HG02610 (cell line): ENCODE measurements around the gene WWP2.
"Not testable (repeated sequence)": the region's sequence is repeated elsewhere in the genome, so short reads cannot be mapped to it uniquely, and the experiment has no call there.

Experiments used
- ATAC-seq: cut with Tn5 transposase; IDR thresholded peaks from one replicate; pipeline ENCODE4 v1.9.1; 2021; ENCODE audit warnings: mild to moderate bottlenecking, moderate library complexity; ENCODE audit not compliant: unreplicated experiment

The WWP2 gene

GRCh38 chr16:69761983-69762813, at the start of gene WWP2:
WWP2 (plus strand) TSS chr16:69762332; CDS start chr16:69787011, 24,679 bp downstream.
- ATAC-seq, result peak; percentile 68

GRCh38 chr16:69712914-69713581, 49.1 kb upstream of the WWP2 start:
- no peak for ATAC-seq

DNA sequence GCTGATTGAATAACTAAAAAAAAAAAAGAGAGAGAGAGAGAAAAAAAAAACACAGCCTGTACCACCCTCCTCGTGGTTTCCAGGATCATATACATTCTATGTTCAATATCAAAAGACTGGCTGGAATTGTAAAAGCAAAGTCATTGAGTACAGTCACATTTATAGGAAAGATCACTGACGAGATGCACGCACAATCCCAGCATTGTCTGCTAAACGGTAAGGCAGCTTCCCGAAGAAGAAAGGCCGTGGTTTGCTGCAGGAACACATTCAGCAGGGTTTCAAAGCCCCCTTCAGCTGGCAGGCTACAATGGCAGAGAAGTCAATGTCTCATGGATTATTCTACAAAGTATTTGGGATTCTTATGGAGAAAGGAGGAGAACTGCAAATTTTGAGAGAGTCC, 45.1 kb upstream of the WWP2 start:
- ATAC-seq, result no peak

DNA sequence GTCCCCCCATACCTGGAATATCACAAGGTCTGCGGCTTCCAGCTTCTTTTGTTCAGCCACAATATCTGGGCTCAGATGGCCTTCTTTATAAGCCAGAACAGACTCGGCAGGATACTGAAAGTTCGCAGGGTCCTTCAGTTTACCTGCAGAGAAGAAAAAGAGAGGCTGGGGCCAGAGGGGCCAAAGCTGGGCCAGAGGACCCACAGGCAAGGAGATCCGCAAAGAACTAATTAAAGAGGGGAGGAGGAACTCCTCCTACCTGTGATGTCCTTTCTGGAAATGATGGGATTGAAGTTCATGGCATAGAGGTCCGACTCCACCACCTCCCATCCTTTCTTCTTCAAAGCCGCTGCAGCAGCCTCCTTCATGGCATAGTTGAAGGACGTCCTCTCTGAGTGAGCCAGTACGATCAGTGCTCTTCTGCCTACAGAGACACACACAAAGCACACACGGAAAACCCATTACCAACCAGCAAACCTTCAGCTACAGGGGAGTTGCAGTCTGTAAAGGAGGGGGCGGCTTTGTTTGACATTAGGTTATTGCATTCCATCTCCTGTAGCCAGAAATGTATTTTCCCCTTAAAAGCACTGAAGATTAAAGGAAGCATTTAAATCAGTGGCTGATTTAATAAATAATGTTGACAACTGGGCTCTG, 43.9 kb upstream of the WWP2 start:
- no peak for ATAC-seq

- no peak for ATAC-seq
Observed at GRCh38 chr16:69720822-69721430, 41.2 kb upstream of the WWP2 start.

GRCh38 chr16:69721441-69721957, 40.6 kb upstream of the WWP2 start:
- no peak for ATAC-seq

DNA sequence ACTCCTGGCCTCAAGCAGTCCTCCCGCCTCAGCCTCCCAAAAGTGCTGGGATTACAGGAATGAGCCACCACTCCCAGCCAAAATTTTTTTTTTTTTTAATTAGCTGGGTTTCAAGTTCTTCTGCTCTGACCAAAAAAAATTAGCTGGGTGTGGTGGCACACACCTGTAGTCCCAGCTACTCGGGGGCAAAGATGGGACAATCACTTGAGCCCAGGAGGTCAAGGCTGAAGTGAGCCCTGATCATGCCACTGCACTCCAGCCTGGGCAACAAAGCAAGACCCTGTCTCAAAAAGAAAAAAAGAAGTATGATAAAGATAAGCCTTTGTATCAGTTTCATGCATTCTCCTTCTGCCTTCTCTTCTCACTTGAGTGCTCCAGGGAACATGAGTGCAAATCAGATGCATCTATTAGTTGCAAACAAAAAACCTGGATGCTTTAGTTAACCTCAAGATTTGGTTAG, 37.7 kb upstream of the WWP2 start:
- ATAC-seq, result no peak

- no peak for ATAC-seq
Observed at GRCh38 chr16:69724981-69725479, 37.1 kb upstream of the WWP2 start.

DNA sequence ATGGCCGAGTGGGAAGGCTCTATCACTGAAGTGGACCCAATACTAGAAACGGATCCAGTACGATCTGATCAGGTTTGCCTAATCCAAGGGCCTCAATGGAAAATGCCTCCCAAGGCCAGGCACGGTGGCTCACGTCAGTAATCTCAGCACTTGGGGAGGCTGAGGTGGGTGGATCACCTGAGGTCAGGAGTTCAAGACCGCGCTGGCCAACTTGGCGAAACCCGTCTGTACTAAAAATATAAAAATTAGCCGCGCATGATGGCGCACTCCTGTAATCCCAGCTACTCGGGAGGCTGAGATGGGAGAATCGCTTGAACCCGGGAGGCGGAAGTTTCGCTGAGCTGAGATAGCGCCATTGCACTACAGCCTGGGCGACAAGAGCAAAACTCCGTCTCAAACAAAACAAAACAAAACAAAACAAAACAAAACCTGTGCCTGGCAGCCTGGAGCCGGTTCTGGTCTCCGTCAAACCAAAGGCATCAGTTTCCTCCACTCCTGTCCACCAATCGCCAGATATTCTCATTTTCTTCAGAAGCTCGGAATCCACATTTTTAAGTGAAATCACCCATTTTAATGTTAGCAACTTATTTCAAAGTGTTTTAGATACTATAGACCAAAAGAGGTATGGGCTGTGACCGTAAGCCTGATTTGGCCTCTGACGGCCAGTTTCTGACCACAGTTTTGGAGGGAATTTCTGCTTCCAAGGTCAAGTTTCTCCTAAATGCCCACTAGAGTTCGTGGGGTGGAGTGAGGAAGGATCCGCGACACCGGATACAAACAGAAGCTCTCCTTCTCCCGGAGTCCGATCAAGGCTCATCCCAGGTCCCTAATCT, 36.4 kb upstream of the WWP2 start:
- ATAC-seq, result no peak

GRCh38 chr16:69726313-69727060, 35.6 kb upstream of the WWP2 start, which contains the start of gene NQO1:
NQO1 (minus strand) TSS chr16:69726560; CDS start chr16:69726439, 121 bp downstream.
- peak; percentile 99 for ATAC-seq

DNA sequence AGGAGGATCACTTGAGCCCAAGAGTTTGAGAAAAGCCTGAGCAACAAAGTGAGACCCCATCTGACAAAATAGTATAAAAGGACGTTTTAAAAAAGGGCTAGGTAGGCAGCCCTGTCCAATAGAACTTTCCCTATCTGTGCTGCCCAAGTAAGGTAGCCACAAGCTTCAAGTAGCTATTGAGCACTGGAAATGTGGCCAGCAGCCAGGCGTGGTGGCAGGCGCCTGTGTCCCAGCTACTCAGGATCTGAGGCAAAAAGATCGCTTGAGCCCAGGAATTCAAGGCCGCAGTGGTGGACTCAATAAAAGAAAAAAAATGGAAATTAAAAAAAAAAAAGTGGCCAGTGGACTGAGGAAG, 34.2 kb upstream of the WWP2 start:
- no peak for ATAC-seq

DNA sequence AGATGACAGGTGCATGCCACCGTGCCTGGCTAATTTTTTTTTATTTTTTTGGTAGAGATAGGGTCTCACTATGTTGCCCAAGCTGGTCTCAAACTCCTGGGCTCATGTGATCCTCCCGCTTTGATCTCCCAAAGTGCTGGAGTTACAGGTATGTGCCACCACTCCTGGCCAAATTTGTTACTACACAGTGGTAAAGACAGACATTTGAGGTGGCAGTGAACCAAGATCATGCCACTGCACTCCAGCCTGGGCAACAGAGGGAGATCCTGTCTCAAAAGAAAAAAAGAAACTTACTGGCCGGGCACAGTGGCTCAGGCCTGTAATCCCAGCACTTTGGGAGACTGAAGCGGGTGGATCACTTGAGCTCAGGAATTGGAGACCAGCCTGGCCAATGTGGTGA, 33.1 kb upstream of the WWP2 start:
- ATAC-seq, result not testable (repeated sequence)

- ATAC-seq, result not testable (repeated sequence)
Observed at GRCh38 chr16:69731280-69731679, 30.9 kb upstream of the WWP2 start.

- no peak for ATAC-seq
Observed at GRCh38 chr16:69732101-69732500, 30.0 kb upstream of the WWP2 start.

DNA sequence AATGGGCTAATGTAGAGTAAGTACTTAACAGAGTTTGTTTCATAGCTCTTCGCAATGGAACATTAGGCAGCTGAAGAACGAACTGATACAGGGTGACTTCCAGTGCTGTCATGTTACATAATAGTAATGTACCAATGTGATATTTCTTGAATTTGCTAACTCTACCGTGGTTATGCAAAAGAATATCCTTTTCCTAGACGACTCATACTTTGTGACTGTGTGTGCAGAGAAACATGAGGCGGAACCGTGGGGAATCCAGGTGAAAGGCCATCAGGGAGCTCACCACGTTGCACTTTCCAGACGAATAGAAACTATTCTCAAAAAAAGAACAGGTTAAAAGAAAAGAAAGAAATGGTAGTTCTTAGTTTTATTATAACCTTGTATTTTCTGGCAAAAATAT, 20.6 kb upstream of the WWP2 start:
- ATAC-seq, result no peak

GRCh38 chr16:69741951-69742904, 19.9 kb upstream of the WWP2 start:
- no peak for ATAC-seq

DNA sequence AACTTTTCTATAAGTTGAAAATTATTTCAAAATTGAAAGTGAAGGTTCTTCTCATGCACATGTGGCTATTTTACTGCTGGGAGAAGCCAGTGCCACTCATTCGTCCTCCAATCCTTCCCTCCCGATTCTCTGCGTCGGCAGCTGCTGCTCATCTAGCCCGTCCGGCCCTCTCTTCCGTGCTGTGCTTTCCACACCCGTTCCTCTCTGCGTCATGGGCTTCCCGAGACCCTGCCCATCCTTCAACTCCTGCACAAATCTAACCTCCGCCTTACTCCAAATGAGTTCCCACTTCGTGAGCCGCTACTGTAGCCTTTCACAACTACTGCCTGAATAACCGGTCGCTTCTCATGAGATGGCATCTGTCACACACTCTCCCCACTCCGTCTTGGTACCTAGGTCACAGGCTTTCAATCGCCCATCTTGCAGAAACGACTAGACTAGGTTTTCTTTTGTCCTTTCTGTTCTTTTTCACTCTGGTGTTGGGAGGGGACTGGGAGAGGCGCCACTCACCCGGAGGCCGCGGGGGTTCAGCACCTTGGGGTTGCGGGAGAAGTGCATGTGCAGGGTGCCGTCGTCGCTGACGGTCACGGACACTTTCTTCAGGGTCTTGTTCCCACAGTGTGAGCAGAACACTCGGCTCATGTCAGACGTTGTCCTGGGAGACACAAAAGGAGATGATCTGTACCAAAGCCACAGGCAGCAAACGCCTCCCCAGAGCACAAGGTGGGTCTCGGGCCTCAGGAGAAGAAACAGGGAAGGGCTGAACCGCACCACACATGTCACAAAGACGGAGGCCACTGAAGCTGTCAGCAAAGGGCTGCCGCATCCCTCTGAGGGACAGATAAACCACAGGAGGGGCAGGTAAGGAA, 17.5 kb upstream of the WWP2 start:
- ATAC-seq, result no peak
